Measurements from ENCODE around the gene CEP131. TPM values are rescaled to one million over a fixed set of nuclear protein-coding genes. Genes with fewer than 3 reads are reported as not detected.
A peak's percentile ranks its signal among the peaks of the same experiment; 100 is the strongest.

CEP131 gene
- total RNA-seq, 2 donors from 2014 or later: 23.2 to 28.0 TPM

DNA sequence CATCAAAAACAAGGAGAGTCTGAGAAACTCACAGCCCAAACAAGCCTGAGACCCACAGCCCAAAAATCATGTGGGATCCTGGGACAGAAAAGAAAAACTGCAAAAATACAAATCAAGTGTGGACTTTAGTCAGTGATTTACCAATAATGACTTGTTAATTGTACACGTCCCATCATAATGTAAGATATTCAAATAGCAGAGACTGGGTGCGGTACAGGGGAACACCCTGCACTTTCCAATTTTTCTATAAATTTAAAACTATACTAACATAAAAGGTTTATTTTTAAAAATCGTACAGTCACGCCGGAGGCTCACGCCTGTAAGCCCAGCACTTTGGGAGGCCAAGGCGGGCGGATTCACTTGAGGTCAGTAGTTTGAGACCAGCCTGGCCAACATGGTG, 8.8 kb downstream of the CEP131 start:
- Histone ChIP-seq H3K27me3 (ENCODE audit: control insufficient read depth, insufficient read depth, low read length, poor library complexity, severe bottlenecking) (no peaks in the 10 kb centered on the region), H3K4me3 (ENCODE audit: low read length) (no peak overlapping the region), H3K27ac (ENCODE audit: low read depth, low read length) (no peak overlapping the region), H3K9ac (ENCODE audit: extremely low read depth, low read length, poor library complexity, severe bottlenecking) (no peak overlapping the region), H3K36me3 (ENCODE audit: control insufficient read depth, insufficient read depth, low read length) (no peaks in the 10 kb centered on the region), H3K9me3 (ENCODE audit: control insufficient read depth, low read length) (no peaks in the 10 kb centered on the region), H3K4me1 (ENCODE audit: control insufficient read depth, insufficient read depth, low read length) (no peaks in the 10 kb centered on the region)
- no peak overlapping the region for H3K4me3 Mint-ChIP-seq
- H3K9me3 Mint-ChIP-seq: no peaks in the 10 kb centered on the region
- TF ChIP-seq, protein P1, sequence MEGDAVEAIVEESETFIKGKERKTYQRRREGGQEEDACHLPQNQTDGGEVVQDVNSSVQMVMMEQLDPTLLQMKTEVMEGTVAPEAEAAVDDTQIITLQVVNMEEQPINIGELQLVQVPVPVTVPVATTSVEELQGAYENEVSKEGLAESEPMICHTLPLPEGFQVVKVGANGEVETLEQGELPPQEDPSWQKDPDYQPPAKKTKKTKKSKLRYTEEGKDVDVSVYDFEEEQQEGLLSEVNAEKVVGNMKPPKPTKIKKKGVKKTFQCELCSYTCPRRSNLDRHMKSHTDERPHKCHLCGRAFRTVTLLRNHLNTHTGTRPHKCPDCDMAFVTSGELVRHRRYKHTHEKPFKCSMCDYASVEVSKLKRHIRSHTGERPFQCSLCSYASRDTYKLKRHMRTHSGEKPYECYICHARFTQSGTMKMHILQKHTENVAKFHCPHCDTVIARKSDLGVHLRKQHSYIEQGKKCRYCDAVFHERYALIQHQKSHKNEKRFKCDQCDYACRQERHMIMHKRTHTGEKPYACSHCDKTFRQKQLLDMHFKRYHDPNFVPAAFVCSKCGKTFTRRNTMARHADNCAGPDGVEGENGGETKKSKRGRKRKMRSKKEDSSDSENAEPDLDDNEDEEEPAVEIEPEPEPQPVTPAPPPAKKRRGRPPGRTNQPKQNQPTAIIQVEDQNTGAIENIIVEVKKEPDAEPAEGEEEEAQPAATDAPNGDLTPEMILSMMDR (conservative IDR thresholded peaks at IDR 0.05): no peak
- no peak overlapping the region for H3K27ac Mint-ChIP-seq
- no peak for DNase-seq
- no peaks in the 10 kb centered on the region for H3K4me1 Mint-ChIP-seq
- peaks cover 11% of the 10 kb centered on the region for H3K36me3 Mint-ChIP-seq (ENCODE audit: low read depth)
- no peaks in the 10 kb centered on the region for H3K27me3 Mint-ChIP-seq (ENCODE audit: insufficient read depth)
- 94 to 96% methylated on average over 7 to 8 of the region's 8 CpGs for WGBS, 2 experiments (ENCODE audit: insufficient coverage in 1 of 2, insufficient read length in 1 of 2)

DNA sequence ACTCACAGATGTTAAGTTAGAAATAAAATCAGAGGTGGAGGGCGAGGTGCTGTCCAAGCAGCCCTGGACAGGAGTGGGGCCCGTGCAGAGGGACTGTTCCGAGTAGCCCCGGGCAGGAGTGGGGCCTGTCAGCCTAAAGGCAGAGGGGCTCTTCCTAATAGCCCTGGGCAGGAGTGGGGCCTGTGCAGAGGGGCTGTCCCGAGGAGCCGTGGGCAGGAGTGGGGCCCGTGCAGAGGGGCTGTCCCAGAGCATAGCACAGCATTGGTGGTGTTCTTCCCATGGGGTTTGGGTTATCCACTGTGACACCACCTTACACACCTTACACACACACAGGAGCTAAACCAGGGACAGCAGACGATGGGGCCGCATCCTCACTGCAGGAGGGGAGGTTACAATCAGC, 10.4 kb downstream of the CEP131 start:
- H3K4me1 Mint-ChIP-seq: no peaks in the 10 kb centered on the region

DNA sequence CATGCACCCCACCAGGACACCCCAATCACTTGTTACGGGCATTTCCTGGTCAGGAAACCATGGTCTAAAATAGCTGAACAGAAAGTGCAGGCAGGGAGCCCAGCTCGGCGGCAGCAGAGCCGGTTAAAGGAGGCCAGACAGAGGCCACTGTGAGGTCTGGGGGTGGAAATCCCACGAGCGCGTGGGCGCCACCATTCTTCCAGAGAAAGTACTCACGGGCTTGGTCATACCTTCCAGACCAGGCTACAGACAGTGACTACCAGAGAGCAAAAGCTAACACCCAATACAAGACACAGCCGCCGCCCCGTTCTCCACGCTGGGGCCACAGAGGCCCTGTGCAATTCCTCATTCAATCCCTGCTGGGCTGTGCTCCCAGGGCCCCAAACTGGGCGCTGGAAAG, 11.9 kb downstream of the CEP131 start:
- Mint-ChIP-seq H3K4me1 (no peaks in the 10 kb centered on the region), H3K27ac (peak overlapping the region; percentile 52), H3K4me3 (no peak overlapping the region), H3K9me3 (no peaks in the 10 kb centered on the region), H3K27me3 (ENCODE audit: insufficient read depth) (no peaks in the 10 kb centered on the region), H3K36me3 (ENCODE audit: low read depth) (peaks cover 3% of the 10 kb centered on the region)
- H3K9ac ChIP-seq (ENCODE audit: extremely low read depth, low read length, poor library complexity, severe bottlenecking): no peak overlapping the region
- DNase-seq: no peak
- H3K27me3 ChIP-seq (ENCODE audit: control insufficient read depth, insufficient read depth, low read length, poor library complexity, severe bottlenecking): no peaks in the 10 kb centered on the region
- H3K27ac ChIP-seq (ENCODE audit: low read depth, low read length): no peak overlapping the region
- H3K4me1 ChIP-seq (ENCODE audit: control insufficient read depth, insufficient read depth, low read length): no peaks in the 10 kb centered on the region
- no peaks in the 10 kb centered on the region for H3K9me3 ChIP-seq (ENCODE audit: control insufficient read depth, low read length)
- no peaks in the 10 kb centered on the region for H3K36me3 ChIP-seq (ENCODE audit: control insufficient read depth, insufficient read depth, low read length)
- TF ChIP-seq, protein P1 (conservative IDR thresholded peaks at IDR 0.05): peak; percentile 13
- 66 to 84% methylated on average over 7 to 14 of the region's 14 CpGs for WGBS, 2 experiments (ENCODE audit: insufficient coverage in 1 of 2, insufficient read length in 1 of 2)
- H3K4me3 ChIP-seq (ENCODE audit: low read length): no peak overlapping the region

More for the DNA sequence above, 10.4 kb downstream of the CEP131 start:
- no peak for DNase-seq
- H3K27ac Mint-ChIP-seq: no peak overlapping the region
- no peak overlapping the region for H3K27ac ChIP-seq (ENCODE audit: low read depth, low read length)
- TF ChIP-seq, protein P1 (conservative IDR thresholded peaks at IDR 0.05): no peak
- no peak overlapping the region for H3K9ac ChIP-seq (ENCODE audit: extremely low read depth, low read length, poor library complexity, severe bottlenecking)
- H3K9me3 Mint-ChIP-seq: no peaks in the 10 kb centered on the region
- H3K4me1 ChIP-seq (ENCODE audit: control insufficient read depth, insufficient read depth, low read length): no peaks in the 10 kb centered on the region
- H3K27me3 ChIP-seq (ENCODE audit: control insufficient read depth, insufficient read depth, low read length, poor library complexity, severe bottlenecking): no peaks in the 10 kb centered on the region
- no peak overlapping the region for H3K4me3 ChIP-seq (ENCODE audit: low read length)
- no peaks in the 10 kb centered on the region for H3K36me3 ChIP-seq (ENCODE audit: control insufficient read depth, insufficient read depth, low read length)
- H3K4me3 Mint-ChIP-seq: no peak overlapping the region
- 94 to 96% methylated on average over 7 to 9 of the region's 9 CpGs for WGBS, 2 experiments (ENCODE audit: insufficient coverage in 1 of 2, insufficient read length in 1 of 2)
- no peaks in the 10 kb centered on the region for H3K9me3 ChIP-seq (ENCODE audit: control insufficient read depth, low read length)
- no peaks in the 10 kb centered on the region for H3K27me3 Mint-ChIP-seq (ENCODE audit: insufficient read depth)
- peaks cover 11% of the 10 kb centered on the region for H3K36me3 Mint-ChIP-seq (ENCODE audit: low read depth)
